Daoy (cell line): ENCODE measurements around the gene PARVG. TPM values are rescaled to one million over a fixed set of nuclear protein-coding genes. Genes with fewer than 3 reads are reported as not detected.

Experiments used
- DNase-seq: peaks from one replicate; pipeline ENCODE4 v3.0.0-alpha.2; 2015; ENCODE audit warnings: low read depth
- total RNA-seq: library from RNA; depleted of rRNA; stranded (reverse); fragments of >200 nt; shearing (Covaris generic); gene quantifications from 2 replicates; pipeline ENCODE4 v1.2.3, GENCODE V29; 2014

The PARVG gene
- total RNA-seq, 1 experiment from 2014 or later: 9.5 TPM

DNA sequence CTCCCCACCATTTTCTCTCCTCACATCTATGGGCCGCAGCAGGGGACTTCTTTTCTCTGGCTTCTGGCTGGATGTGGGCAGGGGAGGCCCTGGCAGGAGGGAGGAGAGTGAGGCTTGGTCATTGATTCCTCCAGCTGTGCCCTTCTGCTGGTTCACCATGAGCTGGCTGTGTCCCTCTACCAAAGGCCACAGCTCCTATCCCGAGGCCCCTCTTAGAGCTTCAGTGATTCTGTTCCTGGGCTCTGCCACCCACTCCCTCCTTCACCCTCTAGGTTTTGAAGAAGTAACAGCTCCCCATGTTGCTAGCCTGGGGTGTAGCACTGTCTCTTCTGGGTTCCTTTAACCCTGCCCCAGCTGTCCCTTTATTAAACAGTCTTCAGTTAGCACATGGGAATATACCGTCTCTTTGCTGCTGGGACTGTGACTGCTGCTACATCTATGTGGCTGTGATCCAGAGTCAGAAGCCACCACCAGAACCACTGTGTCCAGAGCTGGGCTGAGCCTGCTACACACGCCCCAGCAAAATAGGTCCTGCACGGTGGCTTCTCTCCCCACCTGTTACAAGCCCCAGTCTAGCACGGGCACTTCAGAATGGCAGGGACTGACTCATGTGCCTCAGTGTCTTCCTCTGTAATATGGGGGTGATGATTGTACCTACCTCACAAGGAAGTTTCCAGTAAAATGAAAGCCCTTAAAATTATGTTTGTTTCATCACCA lies 578 bp upstream of the PARVG start:
- no peak for DNase-seq

DNA sequence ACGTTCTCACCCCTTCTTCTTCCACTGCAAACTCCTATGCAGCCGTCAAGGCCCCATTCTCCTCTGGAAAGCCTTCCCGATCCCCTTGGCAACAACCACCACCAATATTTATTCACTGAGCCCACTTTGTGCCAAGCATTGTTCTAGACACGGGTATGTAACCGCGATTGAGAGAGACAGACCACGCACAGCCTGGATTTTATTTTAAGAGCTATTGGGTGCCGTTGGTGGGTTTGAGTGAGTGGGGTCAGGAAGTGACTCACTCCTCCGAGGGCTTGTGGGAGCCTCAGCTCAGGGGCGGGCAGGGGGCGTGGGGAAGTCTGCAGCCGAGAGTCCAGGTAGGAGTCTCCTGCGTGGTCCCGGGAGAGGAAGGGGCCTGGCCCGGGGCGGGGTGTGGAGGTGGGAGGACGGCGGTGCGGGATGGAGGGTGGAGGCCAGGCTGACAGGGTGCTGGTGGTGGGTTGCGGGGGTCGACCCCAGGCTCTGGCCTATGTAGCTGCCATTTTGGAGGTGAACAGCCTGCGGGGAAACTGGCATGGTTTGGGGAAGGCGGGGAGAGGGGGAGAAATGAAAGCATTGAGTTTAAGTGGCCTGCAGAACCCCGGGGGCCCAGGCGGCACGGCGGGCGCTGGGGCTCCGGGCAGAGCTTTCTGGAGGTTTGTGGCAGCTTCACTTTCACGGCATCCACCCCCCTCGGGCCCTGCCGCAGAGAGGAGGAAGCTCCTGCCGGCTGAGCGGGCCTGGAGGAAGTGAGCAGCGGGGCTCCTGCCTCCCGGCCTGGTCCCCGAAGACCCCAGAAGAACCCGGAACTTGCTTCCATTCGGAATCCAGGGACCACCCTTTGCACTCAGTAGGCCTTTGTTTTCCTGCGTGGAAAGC lies 547 bp downstream of the PARVG start:
- DNase-seq: peak; percentile 76

DNA sequence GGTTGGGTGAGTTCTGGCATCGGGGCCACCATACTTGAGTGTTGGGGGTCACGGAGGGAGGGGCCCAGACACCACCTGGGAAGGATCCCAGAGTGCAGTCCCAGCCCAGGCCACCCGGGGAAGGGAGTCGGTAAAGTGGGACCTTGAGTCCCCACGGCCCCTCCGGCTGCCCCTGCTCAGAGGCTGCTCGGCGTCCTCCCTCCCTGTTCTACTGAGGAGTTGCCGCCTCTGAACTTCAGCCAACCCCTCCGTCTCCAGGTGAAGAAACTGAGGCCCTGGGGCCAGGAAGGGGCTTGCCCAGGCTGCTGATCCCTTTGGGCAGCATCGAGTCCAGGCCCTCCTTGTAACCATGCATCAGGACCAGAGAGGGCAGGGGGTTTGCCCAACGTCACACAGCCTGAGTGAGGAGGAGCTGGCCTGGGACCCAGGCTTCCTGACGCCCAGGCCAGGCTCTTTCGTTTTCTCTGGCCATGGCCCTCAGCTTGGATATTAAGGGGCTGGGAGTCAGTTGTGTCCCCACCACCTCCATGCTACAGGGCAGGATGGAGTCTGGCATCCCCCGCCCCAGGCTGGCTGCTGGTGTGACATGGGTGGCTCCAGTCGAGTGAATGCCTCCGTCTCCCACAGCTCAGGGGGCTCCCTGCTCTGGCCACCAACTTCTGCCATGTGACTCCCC lies 1.3 kb downstream of the PARVG start:
- DNase-seq: no peak

DNA sequence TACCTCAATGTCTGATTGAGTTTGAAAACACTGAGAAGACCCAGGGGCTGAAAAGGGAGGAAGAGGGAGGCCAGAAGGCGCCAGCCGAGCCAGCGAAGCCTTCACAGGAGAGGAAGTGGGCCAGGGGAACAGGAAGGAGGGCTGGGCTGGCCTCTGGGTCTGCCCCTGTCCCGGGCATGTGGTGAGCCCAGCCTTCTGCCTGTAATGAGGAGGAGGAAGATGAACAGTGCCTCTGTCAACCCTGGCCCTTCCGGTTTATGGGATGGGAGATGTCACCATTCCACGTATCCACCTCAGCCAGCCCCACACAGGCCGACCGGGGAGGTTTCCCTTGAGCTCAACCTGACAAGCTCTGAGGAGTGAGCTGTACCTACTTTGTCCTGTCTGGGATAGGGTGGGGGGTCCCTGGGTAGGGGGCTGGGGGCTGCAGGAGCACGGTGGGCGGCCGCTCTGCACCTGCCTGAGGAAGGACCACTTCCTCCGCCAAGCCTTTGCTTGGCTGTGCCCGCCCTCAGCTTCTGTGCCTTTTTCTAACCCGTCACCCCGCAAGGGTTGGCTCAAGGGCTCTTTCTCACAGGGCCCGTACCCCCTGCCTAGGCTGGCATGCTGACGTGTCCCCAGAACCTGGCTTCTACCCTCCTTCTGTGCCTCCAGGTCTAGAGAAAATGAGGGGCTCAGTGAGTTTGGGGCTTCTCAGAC lies 2.0 kb downstream of the PARVG start:
- DNase-seq: no peak

DNA sequence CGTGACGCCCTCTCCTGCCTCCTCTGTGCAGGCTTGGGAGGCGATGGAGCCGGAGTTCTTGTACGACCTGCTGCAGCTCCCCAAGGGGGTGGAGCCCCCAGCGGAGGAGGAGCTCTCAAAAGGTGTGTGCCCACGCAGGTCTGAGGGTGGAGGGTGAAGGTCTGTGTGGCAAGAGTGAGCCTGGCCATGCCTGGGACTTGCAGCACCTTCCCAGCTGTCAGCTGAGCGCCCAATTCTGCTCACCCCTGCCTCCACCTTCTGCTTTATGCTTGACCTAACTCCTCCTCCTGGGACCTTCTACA lies 2.5 kb downstream of the PARVG start:
- DNase-seq: no peak

DNA sequence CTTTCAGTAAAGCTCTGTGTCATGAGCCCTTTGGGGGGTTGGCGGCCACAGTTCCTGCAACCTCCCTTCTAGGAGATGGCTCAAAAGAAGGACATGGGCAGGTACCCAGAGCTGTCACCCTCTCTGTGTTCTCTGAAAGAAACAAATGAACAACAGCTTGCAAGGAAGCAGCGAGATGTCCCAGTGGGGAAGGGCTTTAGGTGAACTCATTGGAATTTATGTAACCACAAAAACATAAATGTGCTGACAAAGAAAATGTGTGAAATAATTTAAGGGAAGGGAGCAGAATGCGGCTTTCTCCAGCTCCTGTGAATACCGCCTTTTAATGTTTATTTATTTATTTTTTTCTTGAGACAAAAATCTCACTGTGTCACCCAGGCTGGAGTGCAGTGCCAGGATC lies 3.3 kb downstream of the PARVG start:
- no peak for DNase-seq

DNA sequence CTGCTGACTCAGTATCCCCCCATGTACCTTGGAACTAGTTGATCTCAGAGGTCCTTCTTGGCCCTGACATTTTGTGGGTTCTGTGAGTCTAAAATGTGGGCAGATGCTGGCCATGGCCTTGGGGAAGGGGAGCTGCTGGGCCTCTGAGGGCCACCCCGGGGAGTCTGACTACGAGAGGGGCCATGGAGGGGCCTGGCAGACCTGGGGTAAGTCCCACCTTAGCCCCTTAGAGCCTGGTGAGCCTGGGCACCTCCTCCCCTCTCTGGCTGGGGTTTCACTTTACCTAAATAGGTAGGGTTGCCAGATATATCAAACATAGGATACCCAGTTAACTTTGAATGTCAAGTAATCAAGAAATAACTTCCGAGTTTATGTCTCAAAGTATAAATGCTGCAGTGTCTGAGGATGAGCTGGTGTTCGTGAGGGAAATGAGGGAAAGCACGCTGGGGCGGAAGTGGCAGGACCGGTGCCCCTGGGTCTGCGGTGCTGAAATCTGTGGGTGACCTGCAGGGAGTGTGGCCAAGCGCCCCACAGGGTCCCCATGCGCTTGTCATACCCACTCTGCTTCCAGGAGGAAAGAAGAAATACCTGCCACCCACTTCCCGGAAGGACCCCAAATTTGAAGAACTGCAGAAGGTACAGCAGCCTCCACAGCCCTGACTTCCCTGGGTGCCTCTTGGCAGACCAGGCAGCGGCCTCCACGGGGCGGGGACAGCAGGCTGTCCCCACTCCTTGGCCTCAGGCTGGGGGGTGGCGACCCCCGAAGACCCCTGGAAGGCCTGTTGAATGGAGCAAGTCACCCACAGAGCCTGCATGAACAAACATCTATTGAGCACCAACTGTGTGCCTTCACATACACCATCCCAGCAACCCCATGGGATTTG lies 4.8 kb downstream of the PARVG start:
- DNase-seq: no peak

DNA sequence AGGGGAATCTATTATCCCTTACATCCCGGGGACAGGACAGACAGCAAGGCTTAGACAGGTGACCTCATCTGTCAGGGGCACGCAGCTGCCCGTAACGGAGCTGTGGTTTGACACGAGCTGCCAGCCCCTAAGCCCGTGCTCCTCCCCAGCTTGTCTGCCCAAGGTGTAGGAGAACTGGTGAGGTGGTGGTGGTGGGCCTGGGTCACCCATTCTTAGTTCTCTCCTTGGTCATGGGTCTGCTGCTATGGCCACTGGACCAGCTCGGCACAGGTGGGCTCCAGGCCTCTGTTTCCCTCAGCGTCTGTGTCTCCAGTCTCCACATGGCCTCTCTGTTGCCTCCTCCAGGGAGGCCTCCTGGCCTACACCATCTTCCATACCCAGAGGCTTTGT lies 5.4 kb downstream of the PARVG start:
- no peak for DNase-seq

DNA sequence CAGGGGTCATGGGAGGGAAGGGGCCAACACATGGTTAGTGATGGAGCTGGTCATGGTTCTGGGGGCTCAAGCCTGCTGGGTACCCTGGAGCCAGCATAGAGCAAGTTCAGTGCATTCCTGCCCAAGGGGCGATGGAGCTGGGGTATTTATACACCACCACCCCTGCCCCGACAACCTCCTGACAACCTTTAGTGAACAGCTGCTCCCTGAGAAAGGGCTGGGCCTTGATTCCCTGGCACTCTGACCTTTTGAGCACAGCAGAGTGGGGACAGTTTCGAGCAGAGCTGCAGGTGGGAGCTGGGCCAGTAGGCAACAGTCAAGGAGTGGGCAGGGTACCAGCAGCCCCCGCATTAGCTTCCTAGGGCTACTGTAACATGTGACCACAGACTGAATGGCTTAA lies 6.0 kb downstream of the PARVG start:
- DNase-seq: no peak

DNA sequence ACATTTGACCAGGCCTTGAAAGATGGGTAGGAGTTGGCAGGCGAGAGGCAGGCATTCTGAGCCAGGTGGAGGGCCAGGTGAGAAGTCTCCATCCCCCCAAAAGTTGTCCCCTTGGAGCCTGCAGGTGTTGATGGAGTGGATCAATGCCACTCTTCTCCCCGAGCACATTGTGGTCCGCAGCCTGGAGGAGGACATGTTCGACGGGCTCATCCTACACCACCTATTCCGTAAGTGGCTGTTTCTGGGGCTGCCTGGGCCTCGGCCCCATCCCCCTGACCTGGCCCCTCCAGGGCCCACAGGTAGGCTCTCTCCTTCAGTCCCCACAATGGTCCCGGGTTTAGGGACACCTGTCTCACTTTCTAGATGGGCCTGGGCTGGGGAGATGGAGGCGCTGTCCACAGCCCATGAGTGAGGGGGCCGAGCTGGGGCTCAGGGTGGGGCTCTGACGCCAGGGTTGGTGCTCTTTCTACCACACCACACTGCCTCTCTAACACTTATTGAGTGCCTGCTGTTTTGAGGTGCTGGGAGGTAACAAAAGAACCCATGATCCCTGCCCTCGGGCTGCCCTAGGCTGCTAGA lies 7.0 kb downstream of the PARVG start:
- DNase-seq: no peak

DNA sequence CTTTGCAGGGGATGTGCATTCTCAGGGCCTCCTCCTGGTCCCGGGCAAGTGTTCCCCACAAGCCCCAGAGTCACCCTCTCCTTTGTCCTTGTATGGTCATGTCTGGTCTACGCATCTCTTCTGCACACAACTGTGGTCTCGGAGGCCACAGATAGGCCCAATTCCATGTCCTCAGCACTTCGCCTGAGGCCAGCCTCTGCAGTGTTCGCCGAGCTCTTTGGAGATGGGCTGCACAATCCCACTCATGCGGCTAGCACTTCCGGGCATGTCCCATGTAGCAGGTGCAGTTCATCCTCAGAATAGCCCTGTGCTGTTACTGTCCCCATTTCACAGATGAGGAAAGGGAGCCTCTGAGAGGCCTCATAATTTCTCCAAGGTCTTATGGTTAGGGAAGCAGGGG lies 7.6 kb downstream of the PARVG start:
- DNase-seq: no peak

DNA sequence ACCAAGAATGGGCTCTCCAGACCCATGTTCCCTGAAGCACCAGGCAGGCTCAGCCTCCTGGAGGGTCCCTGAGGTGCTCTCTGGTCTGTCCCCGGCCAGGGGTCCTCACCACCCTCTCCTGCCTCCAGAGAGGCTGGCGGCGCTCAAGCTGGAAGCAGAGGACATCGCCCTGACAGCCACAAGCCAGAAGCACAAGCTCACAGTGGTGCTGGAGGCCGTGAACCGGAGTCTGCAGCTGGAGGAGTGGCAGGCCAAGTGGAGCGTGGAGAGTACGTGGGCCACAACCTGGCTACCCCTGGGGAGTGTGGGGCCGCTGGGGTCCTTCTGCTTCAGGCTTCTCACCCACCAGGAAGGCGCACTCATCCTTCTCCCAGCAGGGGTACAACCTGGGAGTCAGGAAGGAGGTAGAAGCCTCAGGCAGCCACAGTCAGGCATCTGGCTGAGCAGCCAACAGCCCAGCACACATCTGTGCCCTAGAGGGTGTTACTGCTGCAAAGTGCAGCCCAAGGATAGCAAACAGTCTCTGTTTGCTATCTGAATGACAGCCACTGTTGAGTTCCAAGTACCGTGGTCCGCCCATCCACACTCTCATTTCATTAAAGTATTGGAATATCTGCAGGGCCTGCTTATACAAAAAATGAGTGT lies 8.4 kb downstream of the PARVG start:
- no peak for DNase-seq

DNA sequence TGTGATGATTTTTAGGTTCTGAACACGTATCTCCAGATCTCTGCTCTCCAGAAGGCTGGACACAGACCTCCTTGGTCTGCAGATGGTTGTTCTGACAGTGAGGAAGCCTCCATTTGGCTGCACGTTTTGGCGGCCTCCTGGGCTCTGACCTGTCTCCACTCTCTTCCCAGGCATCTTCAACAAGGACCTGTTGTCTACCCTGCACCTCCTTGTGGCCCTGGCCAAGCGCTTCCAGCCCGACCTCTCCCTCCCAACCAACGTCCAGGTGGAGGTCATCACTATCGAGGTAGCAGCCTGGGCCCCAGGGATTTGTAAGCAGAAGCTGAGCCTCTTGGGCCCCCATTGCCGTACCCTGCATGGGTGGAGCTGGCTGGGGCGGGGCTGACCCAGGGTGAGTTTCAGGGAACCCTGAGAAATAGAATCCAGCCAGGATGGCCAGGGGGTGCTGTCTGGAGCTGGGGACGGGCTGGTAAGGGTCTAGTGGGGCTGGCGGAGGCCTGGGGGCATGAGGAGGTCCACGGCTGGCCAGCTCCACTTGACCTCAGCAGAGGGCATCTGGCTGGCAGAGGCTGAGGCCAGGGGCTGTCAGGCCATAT lies 9.8 kb downstream of the PARVG start:
- no peak for DNase-seq

DNA sequence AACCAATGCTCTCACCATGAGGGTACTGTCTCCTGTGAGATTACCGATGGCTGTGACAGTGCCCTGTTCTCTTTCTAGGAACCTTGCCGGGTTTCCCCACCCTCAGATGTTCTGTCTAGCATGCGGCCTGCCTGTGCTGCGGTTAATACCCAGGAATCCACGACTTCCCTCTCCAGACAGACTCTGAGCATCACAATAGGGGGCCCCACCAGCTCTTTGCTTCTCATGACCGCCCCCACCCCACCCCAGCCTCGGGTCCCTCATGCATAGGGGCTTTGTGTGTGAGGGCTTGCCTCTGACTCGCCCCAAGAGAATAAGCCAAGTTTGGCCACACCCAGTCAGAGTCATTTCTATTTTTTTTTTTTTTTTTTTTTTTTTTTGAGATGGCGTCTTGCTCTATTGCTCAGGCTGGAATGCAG lies 10.3 kb downstream of the PARVG start:
- DNase-seq: no peak

DNA sequence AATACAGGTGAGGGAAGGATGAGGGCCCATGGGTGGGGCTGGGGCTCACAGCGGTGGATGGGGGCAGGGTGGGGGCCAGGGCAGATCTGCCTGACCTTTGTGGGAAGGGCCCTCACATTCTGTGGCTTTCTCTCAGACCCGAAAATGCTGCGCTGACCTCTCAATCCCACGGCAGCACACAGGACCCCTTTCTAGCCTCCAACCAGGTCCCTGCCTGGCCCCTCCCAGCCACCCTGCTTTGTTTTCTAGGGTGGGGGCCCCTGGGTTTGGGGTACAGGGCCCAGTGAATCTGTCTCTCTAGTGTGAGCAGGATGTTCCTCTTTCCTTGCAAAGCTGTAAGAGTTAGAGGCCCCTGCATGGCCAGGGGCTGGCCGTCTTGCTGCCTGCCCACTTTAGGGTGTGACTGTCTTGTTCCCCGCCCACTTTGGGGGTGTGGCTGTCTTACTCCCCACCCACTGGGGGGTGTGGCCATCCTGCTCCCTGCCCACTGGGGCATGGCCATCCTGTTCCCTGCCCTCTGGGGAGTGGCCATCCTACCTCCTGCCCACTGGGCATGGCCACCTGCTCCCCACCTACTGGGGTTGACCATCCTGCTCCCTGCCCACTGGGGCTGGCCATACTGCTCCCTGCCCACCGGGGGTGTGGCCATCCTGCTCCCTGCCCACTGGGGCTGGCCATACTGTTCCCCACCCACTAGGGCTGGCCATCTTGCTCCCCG lies 11.5 kb downstream of the PARVG start:
- peak; percentile 54 for DNase-seq

DNA sequence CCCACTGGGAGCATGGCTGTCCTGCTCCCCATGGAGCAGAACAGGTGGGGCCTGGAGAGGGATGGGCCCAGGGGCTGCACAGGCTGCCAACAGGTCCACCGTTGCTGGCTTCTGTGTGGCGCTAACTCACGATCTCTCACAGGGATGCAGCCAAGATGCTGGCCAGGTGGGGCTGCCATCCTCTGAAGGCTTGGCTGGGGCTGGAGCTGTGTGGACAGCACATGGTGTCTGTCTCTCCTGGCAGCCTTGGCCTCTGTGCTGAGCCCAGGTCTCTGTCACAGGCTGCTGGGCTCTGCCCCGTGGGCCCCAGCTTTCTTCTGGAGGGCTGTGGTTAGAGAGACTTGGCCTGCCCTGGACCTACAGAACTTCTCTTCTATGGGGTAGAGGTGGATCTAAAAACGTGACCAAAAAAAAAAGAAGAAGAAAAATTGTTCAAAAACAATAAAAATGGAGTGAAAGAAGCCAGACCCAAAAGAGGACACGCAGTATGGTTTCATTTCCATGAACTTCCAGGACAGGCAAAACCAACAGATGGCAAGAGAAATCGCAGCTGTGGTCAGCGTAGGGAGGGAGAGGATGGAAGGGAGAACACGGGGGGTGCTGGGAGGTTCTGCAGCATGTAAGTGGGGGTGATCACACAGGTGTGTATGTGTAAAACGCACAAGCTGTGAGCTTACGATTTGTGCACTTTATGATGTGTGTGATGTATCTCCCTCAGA lies 12.2 kb downstream of the PARVG start:
- DNase-seq: no peak

DNA sequence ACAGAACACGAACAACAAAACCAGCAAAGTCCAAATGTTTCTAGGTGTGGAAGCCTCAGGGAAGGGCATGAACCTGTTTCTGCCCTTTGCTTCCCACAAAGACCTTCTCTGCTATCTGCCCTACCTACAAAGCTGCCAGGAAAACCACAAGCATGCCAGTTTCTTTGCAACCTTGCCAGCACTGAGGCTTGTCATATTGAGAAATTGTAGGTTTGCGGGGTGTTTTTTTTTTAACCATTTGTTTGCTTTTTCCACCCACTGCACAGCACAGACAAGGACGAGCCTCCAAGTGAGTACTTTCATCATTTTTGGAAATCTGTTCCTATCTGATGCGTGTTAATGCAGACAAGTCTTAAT lies 12.8 kb downstream of the PARVG start:
- no peak for DNase-seq

DNA sequence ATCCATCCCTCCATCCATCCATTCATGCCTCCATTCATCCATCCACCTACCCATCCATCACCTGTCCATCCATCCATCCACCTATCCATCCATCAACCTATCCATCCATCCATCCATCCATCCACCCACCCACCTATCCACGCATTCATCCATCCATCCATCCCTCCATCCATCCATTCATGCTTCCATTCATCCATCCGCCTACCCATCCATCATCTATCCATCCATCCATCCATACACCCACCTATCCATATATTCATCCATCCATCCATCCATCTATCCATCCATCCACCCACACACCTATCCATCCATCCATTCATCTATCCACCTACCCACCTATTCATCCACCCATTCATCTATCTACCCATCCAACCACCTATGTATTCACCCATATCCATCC lies 13.8 kb downstream of the PARVG start:
- DNase-seq: no peak
